ENCODE measurements around the gene PLA2G4A.
A peak's percentile ranks its signal among the peaks of the same experiment; 100 is the strongest.

Gene PLA2G4A

GRCh38 chr1:186834399-186834958, 5.7 kb downstream of the PLA2G4A start:
- DNase-seq = no peak

GRCh38 chr1:186835448-186835847, 6.7 kb downstream of the PLA2G4A start:
- DNase-seq = no peak

- DNase-seq = no peak
Observed at GRCh38 chr1:186837806-186838205, 9.1 kb downstream of the PLA2G4A start.

- DNase-seq = peak; percentile 5
Observed at GRCh38 chr1:186838380-186839040, 9.8 kb downstream of the PLA2G4A start.

- no peak for DNase-seq
Observed at GRCh38 chr1:186839041-186839400, 10.3 kb downstream of the PLA2G4A start.

- no peak for DNase-seq
Observed at GRCh38 chr1:186841599-186841998, 12.8 kb downstream of the PLA2G4A start.

GRCh38 chr1:186842547-186842946, 13.8 kb downstream of the PLA2G4A start:
- DNase-seq = no peak

- DNase-seq = no peak
Observed at GRCh38 chr1:186843226-186843625, 14.5 kb downstream of the PLA2G4A start.

- no peak for DNase-seq
Observed at GRCh38 chr1:186843931-186844330, 15.2 kb downstream of the PLA2G4A start.

- DNase-seq = no peak
Observed at GRCh38 chr1:186845576-186846210, 16.9 kb downstream of the PLA2G4A start.

- no peak for DNase-seq
Observed at GRCh38 chr1:186848509-186849130, 19.9 kb downstream of the PLA2G4A start.

- DNase-seq = no peak
Observed at GRCh38 chr1:186849271-186849671, 20.5 kb downstream of the PLA2G4A start.

- DNase-seq = no peak
Observed at GRCh38 chr1:186849826-186850225, 21.1 kb downstream of the PLA2G4A start.

GRCh38 chr1:186854102-186854501, 25.4 kb downstream of the PLA2G4A start:
- no peak for DNase-seq

GRCh38 chr1:186858923-186859322, 30.2 kb downstream of the PLA2G4A start:
- no peak for DNase-seq

- DNase-seq = no peak
Observed at GRCh38 chr1:186859995-186860394, 31.2 kb downstream of the PLA2G4A start.

- DNase-seq = no peak
Observed at GRCh38 chr1:186864296-186864695, 35.5 kb downstream of the PLA2G4A start.

- no peak for DNase-seq
Observed at GRCh38 chr1:186865253-186865652, 36.5 kb downstream of the PLA2G4A start.

GRCh38 chr1:186865857-186866256, 37.1 kb downstream of the PLA2G4A start:
- no peak for DNase-seq

- no peak for DNase-seq
Observed at GRCh38 chr1:186869526-186870228, 40.9 kb downstream of the PLA2G4A start.

- no peak for DNase-seq
Observed at GRCh38 chr1:186871784-186872183, 43.0 kb downstream of the PLA2G4A start.

GRCh38 chr1:186872291-186872690, 43.5 kb downstream of the PLA2G4A start:
- no peak for DNase-seq

GRCh38 chr1:186873687-186874086, 44.9 kb downstream of the PLA2G4A start:
- DNase-seq = no peak

Data from kidney glomerular epithelial cell (primary cell).